Testis (tissue), 3 donors: ENCODE measurements around the gene STX4. TPM values are rescaled to one million over a fixed set of nuclear protein-coding genes. Genes with fewer than 3 reads are reported as not detected.

Source experiments
- DNase-seq: peaks from one replicate; pipeline ENCODE4 v3.0.0-alpha.2; 2019
- H3K27ac ChIP-seq, 2 donors: fragments of 200-600 bp; sonication (generic); one replicate each; pipeline ENCODE4 v1.5.1; 2019
- H3K27me3 ChIP-seq: fragments of 200-600 bp; sonication (generic); one replicate; pipeline ENCODE4 v1.5.1; 2019
- H3K36me3 ChIP-seq: fragments of 200-600 bp; sonication (generic); one replicate; pipeline ENCODE4 v1.5.1; 2017; ENCODE audit warnings: low read depth; ENCODE audit errors: missing control alignments
- H3K4me1 ChIP-seq: fragments of 200-600 bp; sonication (generic); one replicate; pipeline ENCODE4 v1.5.1; 2019
- H3K4me3 ChIP-seq, 2 donors: fragments of 200-600 bp; sonication (generic); one replicate each; pipeline ENCODE4 v1.5.1; 2017 to 2019
- H3K9me3 ChIP-seq: fragments of 200-600 bp; sonication (generic); one replicate; pipeline ENCODE4 v1.5.1; 2017
- CTCF ChIP-seq, 3 experiments: fragments of 450-650 bp in 2 of 3; fragments of 200-600 bp in 1 of 3; sonication (generic) in 1 of 3; IDR thresholded peaks; one replicate each; pipeline ENCODE4 v1.5.1; 2016 to 2019; ENCODE audit warnings: antibody characterized with exemption in 3 of 3, mild to moderate bottlenecking in 2 of 3, moderate library complexity in 1 of 3
- POLR2A ChIP-seq: fragments of 450-650 bp; IDR thresholded peaks from one replicate; pipeline ENCODE4 v1.6.1; 2017; ENCODE audit warnings: antibody characterized with exemption, mild to moderate bottlenecking, moderate library complexity
- WGBS, 2 donors: methylation state at CpG; one replicate each; pipeline ENCODE4 v1.1.5; 2018; 5-methylcytosine and 5-hydroxymethylcytosine counted together
- intact Hi-C: fragments of 100-400 bp; cut with DNase I; formaldehyde crosslinking; loops from one replicate; pipeline ENCODE4 v1.15.1; 2023; ENCODE audit warnings: low total_unique reads
- polyA plus RNA-seq: library from polyadenylated mRNA; stranded (reverse); fragments of 350-450 nt; fragmentation: Illumina TruSeq; extraction: RNeasy Lipid Tissue Mini Kit (QIAGEN cat#74804); gene quantifications from one replicate; pipeline ENCODE4 v1.2.3, GENCODE V29; 2014; ENCODE audit warnings: low read depth, low replicate concordance; ENCODE audit not compliant: insufficient read depth
- total RNA-seq, 2 donors: library from RNA; depleted of rRNA; stranded (reverse); fragments of >200 nt; gene quantifications; one replicate each; pipeline ENCODE4 v1.2.3, GENCODE V29; 2016

The STX4 gene
- total and polyA plus RNA-seq, 3 donors from 2014 or later: 37.1 to 56.9 (median 50.9) TPM

- no peak for DNase-seq
- 93 to 95% methylated on average over 8 to 30 of the region's 30 CpGs for WGBS, 2 donors
- Histone ChIP-seq H3K9me3 (no peaks in the 10 kb centered on the region), H3K27ac (no peak overlapping the region), H3K4me1 (peaks cover 16% of the 10 kb centered on the region), H3K4me3 (no peak overlapping the region), H3K36me3 (no peaks in the 10 kb centered on the region), H3K27me3 (no peaks in the 10 kb centered on the region)
- TF ChIP-seq CTCF (IDR thresholded peaks at IDR 0.05) (no peak), POLR2A (no peak)
- intact Hi-C loops: no loop called here
Measured at GRCh38 chr16:31077592-31078396, 44.4 kb downstream of the STX4 start.

DNA sequence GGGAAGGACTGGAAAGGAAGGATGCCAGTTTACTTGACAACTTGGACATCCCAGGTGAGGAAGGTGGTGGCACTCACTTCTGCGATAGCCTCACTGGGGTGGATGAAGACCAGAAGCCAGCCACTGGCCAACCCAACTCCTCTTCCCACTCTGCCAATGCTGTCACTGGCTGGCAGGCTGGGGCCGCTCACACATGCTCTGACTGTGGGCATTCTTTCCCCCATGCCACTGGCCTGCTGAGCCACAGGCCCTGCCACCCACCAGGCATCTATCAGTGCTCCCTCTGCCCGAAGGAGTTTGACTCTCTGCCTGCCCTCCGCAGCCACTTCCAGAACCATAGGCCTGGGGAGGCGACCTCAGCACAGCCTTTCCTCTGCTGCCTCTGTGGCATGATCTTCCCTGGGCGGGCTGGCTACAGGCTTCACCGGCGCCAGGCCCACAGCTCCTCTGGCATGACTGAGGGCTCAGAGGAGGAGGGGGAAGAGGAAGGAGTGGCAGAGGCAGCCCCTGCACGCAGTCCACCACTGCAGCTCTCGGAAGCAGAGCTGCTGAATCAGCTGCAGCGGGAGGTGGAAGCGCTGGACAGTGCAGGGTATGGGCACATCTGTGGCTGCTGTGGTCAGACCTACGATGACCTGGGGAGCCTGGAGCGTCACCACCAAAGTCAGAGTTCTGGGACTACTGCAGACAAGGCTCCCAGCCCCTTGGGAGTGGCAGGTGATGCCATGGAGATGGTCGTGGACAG lies 45.4 kb downstream of the STX4 start:
- H3K27me3 ChIP-seq: no peaks in the 10 kb centered on the region
- peaks cover 24% of the 10 kb centered on the region for H3K4me1 ChIP-seq
- H3K4me3 ChIP-seq: no peak overlapping the region
- H3K27ac ChIP-seq: no peak overlapping the region
- H3K9me3 ChIP-seq: no peaks in the 10 kb centered on the region
- 92 to 93% methylated on average over 10 to 14 of the region's 15 CpGs for WGBS, 2 donors
- TF ChIP-seq POLR2A (no peak), CTCF (IDR thresholded peaks at IDR 0.05) (no peak)
- H3K36me3 ChIP-seq: no peaks in the 10 kb centered on the region
- intact Hi-C loops: no loop called here
- no peak for DNase-seq

DNA sequence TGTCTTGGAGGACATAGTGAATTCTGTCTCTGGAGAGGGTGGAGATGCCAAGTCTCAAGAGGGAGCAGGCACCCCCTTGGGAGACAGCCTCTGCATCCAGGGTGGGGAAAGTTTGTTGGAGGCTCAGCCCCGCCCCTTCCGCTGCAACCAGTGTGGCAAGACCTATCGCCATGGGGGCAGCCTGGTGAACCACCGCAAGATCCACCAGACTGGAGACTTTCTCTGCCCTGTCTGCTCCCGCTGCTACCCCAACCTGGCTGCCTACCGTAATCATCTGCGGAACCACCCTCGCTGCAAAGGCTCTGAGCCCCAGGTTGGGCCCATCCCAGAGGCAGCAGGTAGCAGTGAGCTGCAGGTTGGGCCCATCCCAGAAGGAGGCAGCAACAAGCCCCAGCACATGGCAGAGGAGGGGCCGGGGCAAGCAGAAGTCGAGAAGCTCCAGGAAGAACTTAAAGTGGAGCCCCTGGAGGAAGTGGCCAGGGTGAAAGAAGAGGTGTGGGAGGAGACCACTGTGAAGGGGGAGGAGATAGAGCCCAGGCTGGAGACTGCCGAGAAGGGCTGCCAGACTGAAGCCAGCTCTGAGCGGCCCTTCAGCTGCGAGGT lies 46.1 kb downstream of the STX4 start:
- Histone ChIP-seq H3K9me3 (no peaks in the 10 kb centered on the region), H3K27me3 (no peaks in the 10 kb centered on the region), H3K4me1 (peaks cover 31% of the 10 kb centered on the region), H3K4me3 (no peak overlapping the region), H3K36me3 (no peaks in the 10 kb centered on the region), H3K27ac (no peak overlapping the region)
- intact Hi-C loops: no loop called here
- TF ChIP-seq POLR2A (no peak), CTCF (IDR thresholded peaks at IDR 0.05) (no peak)
- WGBS, 2 donors: 84 to 88% methylated on average over 12 to 13 of the region's 13 CpGs
- DNase-seq: no peak

GRCh38 chr16:31080035-31080629 lies 46.8 kb downstream of the STX4 start:
- intact Hi-C loops: loop anchor here (10.0 kb wide), 1 partner anchor 65 kb away; no protein-coding TSS in a partner anchor
- no peaks in the 10 kb centered on the region for H3K27me3 ChIP-seq
- no peaks in the 10 kb centered on the region for H3K9me3 ChIP-seq
- no peak overlapping the region for H3K4me3 ChIP-seq
- TF ChIP-seq CTCF (IDR thresholded peaks at IDR 0.05): no peak
- no peak overlapping the region for H3K27ac ChIP-seq
- H3K36me3 ChIP-seq: no peaks in the 10 kb centered on the region
- H3K4me1 ChIP-seq: peaks cover 31% of the 10 kb centered on the region
- WGBS, 2 donors: 96% methylated on average over 13 to 40 of the region's 40 CpGs
- DNase-seq: no peak
